Sigmoid colon (tissue), 4 donors: ENCODE results near the gene CR2.

Source experiments
- POLR2A ChIP-seq, 2 donors: fragments of 450-650 bp; IDR thresholded peaks; one replicate each; pipeline ENCODE4 v1.6.1; 2016; ENCODE audit warnings: antibody characterized with exemption in 2 of 2, mild to moderate bottlenecking in 2 of 2, moderate library complexity in 2 of 2
- POLR2AphosphoS5 ChIP-seq, 4 donors: sonication (generic); formaldehyde crosslinking; IDR thresholded peaks; one replicate each; pipeline ENCODE4 v1.6.1; 2017; ENCODE audit warnings: antibody characterized with exemption in 4 of 4
- TF ChIP-seq, protein P1 (sequence below), 4 experiments: fragments of 450-650 bp in 3 of 4; fragments of 200-600 bp in 1 of 4; IDR thresholded peaks; one replicate each; pipeline ENCODE4 v1.5.1; 2016 to 2019; ENCODE audit warnings: antibody characterized with exemption in 4 of 4, mild to moderate bottlenecking in 3 of 4, moderate library complexity in 2 of 4

DNA sequence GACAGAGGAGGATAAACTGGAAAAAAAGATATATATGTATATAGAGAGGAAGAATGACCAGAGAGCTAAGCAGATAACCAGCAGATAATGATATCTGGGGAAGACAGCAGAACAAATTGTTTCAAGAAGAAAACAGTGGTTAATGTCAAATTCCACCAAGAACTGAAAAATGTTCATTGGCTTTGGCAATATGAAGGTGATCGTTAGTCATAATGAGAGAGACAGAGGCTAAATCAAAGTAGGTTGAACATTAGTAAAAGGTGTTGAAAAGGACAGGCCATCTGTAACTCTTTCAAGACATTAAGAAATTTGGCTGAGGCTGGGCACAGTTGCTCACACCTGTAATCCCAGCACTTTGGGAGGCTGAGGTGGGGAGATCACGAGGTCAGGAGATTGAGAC, 25.3 kb upstream of the CR2 start:
- TF ChIP-seq POLR2A (IDR thresholded peaks at IDR 0.05) (no peak), POLR2AphosphoS5 (IDR thresholded peaks at IDR 0.05) (no peak)
- TF ChIP-seq, protein P1, sequence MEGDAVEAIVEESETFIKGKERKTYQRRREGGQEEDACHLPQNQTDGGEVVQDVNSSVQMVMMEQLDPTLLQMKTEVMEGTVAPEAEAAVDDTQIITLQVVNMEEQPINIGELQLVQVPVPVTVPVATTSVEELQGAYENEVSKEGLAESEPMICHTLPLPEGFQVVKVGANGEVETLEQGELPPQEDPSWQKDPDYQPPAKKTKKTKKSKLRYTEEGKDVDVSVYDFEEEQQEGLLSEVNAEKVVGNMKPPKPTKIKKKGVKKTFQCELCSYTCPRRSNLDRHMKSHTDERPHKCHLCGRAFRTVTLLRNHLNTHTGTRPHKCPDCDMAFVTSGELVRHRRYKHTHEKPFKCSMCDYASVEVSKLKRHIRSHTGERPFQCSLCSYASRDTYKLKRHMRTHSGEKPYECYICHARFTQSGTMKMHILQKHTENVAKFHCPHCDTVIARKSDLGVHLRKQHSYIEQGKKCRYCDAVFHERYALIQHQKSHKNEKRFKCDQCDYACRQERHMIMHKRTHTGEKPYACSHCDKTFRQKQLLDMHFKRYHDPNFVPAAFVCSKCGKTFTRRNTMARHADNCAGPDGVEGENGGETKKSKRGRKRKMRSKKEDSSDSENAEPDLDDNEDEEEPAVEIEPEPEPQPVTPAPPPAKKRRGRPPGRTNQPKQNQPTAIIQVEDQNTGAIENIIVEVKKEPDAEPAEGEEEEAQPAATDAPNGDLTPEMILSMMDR (IDR thresholded peaks at IDR 0.05) = no peak
